Central memory CD4-positive, alpha-beta T cell (primary cell): ENCODE measurements around the gene OBSCN.

Source experiments
- DNase-seq: peaks from one replicate; pipeline ENCODE4 v3.0.0; 2022

OBSCN gene

GRCh38 chr1:228279722-228280105 lies 71.9 kb downstream of the OBSCN start:
- no peak for DNase-seq

GRCh38 chr1:228280106-228280901 lies 72.5 kb downstream of the OBSCN start:
- no peak for DNase-seq

GRCh38 chr1:228280961-228281591 lies 73.2 kb downstream of the OBSCN start:
- no peak for DNase-seq

GRCh38 chr1:228281631-228282328 lies 73.9 kb downstream of the OBSCN start:
- DNase-seq: no peak

- no peak for DNase-seq
These were observed 74.6 kb downstream of the OBSCN start for GRCh38 chr1:228282329-228283042.

GRCh38 chr1:228283043-228283371 lies 75.2 kb downstream of the OBSCN start:
- no peak for DNase-seq

- DNase-seq: no peak
These were observed 75.8 kb downstream of the OBSCN start for GRCh38 chr1:228283476-228284147.

GRCh38 chr1:228284148-228284495 lies 76.3 kb downstream of the OBSCN start:
- DNase-seq: no peak

GRCh38 chr1:228284521-228284920 lies 76.7 kb downstream of the OBSCN start:
- no peak for DNase-seq

- no peak for DNase-seq
These were observed 78.0 kb downstream of the OBSCN start for GRCh38 chr1:228285661-228286504.

GRCh38 chr1:228286505-228287417 lies 78.9 kb downstream of the OBSCN start:
- DNase-seq: no peak

GRCh38 chr1:228287541-228288425 lies 79.9 kb downstream of the OBSCN start:
- no peak for DNase-seq

- DNase-seq: no peak
These were observed 80.8 kb downstream of the OBSCN start for GRCh38 chr1:228288536-228289238.

- no peak for DNase-seq
These were observed 81.5 kb downstream of the OBSCN start for GRCh38 chr1:228289239-228289849.

- DNase-seq: no peak
These were observed 82.4 kb downstream of the OBSCN start for GRCh38 chr1:228289996-228290881.

GRCh38 chr1:228291906-228292608 lies 84.2 kb downstream of the OBSCN start:
- no peak for DNase-seq

GRCh38 chr1:228292609-228292911 lies 84.7 kb downstream of the OBSCN start:
- no peak for DNase-seq
